ENCODE measurements around the gene XYLB.

DNA sequence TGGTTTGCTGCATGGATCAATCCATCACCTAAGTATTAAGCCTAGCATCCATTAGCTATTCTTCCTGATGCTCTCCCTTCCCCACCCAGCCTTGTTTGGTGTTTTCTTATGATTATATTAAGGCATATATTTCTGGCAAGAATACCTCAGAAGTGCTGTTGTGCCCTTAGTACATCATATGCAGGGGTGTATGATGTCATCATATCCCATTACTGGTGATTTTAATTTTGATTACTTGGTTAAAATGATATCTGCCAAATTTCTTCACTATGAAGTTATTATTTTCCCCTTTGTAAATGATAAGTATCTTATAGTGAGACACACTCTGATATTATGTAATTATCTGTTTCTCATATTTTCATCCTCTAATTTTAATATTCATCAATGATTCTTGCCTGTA, 49.0 kb upstream of the XYLB start:
- TF ChIP-seq EP300 (IDR thresholded peaks at IDR 0.05) = no peak
- TF ChIP-seq, protein P1, sequence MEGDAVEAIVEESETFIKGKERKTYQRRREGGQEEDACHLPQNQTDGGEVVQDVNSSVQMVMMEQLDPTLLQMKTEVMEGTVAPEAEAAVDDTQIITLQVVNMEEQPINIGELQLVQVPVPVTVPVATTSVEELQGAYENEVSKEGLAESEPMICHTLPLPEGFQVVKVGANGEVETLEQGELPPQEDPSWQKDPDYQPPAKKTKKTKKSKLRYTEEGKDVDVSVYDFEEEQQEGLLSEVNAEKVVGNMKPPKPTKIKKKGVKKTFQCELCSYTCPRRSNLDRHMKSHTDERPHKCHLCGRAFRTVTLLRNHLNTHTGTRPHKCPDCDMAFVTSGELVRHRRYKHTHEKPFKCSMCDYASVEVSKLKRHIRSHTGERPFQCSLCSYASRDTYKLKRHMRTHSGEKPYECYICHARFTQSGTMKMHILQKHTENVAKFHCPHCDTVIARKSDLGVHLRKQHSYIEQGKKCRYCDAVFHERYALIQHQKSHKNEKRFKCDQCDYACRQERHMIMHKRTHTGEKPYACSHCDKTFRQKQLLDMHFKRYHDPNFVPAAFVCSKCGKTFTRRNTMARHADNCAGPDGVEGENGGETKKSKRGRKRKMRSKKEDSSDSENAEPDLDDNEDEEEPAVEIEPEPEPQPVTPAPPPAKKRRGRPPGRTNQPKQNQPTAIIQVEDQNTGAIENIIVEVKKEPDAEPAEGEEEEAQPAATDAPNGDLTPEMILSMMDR (IDR thresholded peaks at IDR 0.05) = no peak

Data from suprapubic skin (tissue), 3 donors.